Measurements from ENCODE around the gene METAP2. TPM values are rescaled to one million over a fixed set of nuclear protein-coding genes. Genes with fewer than 3 reads are reported as not detected.
"Not testable (repeated sequence)": the region's sequence is repeated elsewhere in the genome, so short reads cannot be mapped to it uniquely, and the experiment has no call there.

The METAP2 gene
- 51.4 TPM for total RNA-seq
- long read RNA-seq, transcript METAP2-202 (11 exons, 3,601 nt) = major isoform, 113 of 140 reads
- long read RNA-seq, transcript METAP2-210 (11 exons, 1,874 nt) = minor isoform, 23 of 140 reads
- long read RNA-seq, partial matches to known transcripts = 2 of 140 reads
- long read RNA-seq, other reads (novel, unspliced or antisense) = 2 of 140 reads

GRCh38 chr12:95473884-95474659 lies at the start of gene METAP2:
Gene METAP2, plus strand, starts transcription at chr12:95474152. Its CDS starts 28 bp downstream, at chr12:95474180.
- intact Hi-C loops (cut with DNase I) = loop anchor here (5.0 kb wide), 1 partner anchor 87 kb away; no protein-coding TSS in a partner anchor
- peak; percentile 99 for ATAC-seq (ENCODE audit: poor library complexity)
- peak; percentile 98 for DNase-seq

GRCh38 chr12:95424271-95424994 lies 49.5 kb upstream of the METAP2 start:
- intact Hi-C loops (cut with DNase I) = no loop called here
- DNase-seq (no peak), ATAC-seq (ENCODE audit: poor library complexity) (no peak)

GRCh38 chr12:95429172-95429510 lies 44.8 kb upstream of the METAP2 start:
- no peak for DNase-seq
- intact Hi-C loops (cut with DNase I) = no loop called here
- no peak for ATAC-seq (ENCODE audit: poor library complexity)

GRCh38 chr12:95431120-95431519 lies 42.8 kb upstream of the METAP2 start:
- no peak for ATAC-seq (ENCODE audit: poor library complexity)
- intact Hi-C loops (cut with DNase I) = no loop called here

GRCh38 chr12:95435355-95435754 lies 38.6 kb upstream of the METAP2 start:
- DNase-seq (no peak), ATAC-seq (ENCODE audit: poor library complexity) (no peak)

More at GRCh38 chr12:95431120-95431519, 42.8 kb upstream of the METAP2 start:
- DNase-seq = no peak

GRCh38 chr12:95437565-95437964 lies 36.4 kb upstream of the METAP2 start:
- intact Hi-C loops (cut with DNase I) = no loop called here
- ATAC-seq (ENCODE audit: poor library complexity) (no peak), DNase-seq (no peak)

More at GRCh38 chr12:95435355-95435754, 38.6 kb upstream of the METAP2 start:
- intact Hi-C loops (cut with DNase I) = no loop called here

- DNase-seq (no peak), ATAC-seq (ENCODE audit: poor library complexity) (no peak)
- intact Hi-C loops (cut with DNase I) = no loop called here
Observed at GRCh38 chr12:95439461-95440230, 34.3 kb upstream of the METAP2 start.

- ATAC-seq (ENCODE audit: poor library complexity) (no peak), DNase-seq (no peak)
- intact Hi-C loops (cut with DNase I) = no loop called here
Observed at GRCh38 chr12:95440401-95440800, 33.6 kb upstream of the METAP2 start.

- ATAC-seq (ENCODE audit: poor library complexity) (no peak), DNase-seq (no peak)
- intact Hi-C loops (cut with DNase I) = no loop called here
Observed at GRCh38 chr12:95443459-95443858, 30.5 kb upstream of the METAP2 start.

GRCh38 chr12:95445099-95445498 lies 28.9 kb upstream of the METAP2 start:
- intact Hi-C loops (cut with DNase I); DNase-seq; ATAC-seq (ENCODE audit: poor library complexity): not testable (repeated sequence)

- no peak for DNase-seq
- no peak for ATAC-seq (ENCODE audit: poor library complexity)
- intact Hi-C loops (cut with DNase I) = no loop called here
Observed at GRCh38 chr12:95445884-95446505, 28.0 kb upstream of the METAP2 start.

GRCh38 chr12:95446506-95446900 lies 27.4 kb upstream of the METAP2 start:
- intact Hi-C loops (cut with DNase I) = no loop called here
- ATAC-seq (ENCODE audit: poor library complexity) = peak; percentile 83

GRCh38 chr12:95449656-95450055 lies 24.3 kb upstream of the METAP2 start:
- intact Hi-C loops (cut with DNase I); DNase-seq; ATAC-seq (ENCODE audit: poor library complexity): not testable (repeated sequence)

More at GRCh38 chr12:95446506-95446900, 27.4 kb upstream of the METAP2 start:
- peak; percentile 71 for DNase-seq

GRCh38 chr12:95452501-95452900 lies 21.5 kb upstream of the METAP2 start:
- intact Hi-C loops (cut with DNase I); DNase-seq; ATAC-seq (ENCODE audit: poor library complexity): not testable (repeated sequence)

GRCh38 chr12:95453881-95454280 lies 20.1 kb upstream of the METAP2 start:
- intact Hi-C loops (cut with DNase I); DNase-seq; ATAC-seq (ENCODE audit: poor library complexity): not testable (repeated sequence)

GRCh38 chr12:95454780-95455215 lies 19.2 kb upstream of the METAP2 start:
- intact Hi-C loops (cut with DNase I); ATAC-seq (ENCODE audit: poor library complexity); DNase-seq: not testable (repeated sequence)

- DNase-seq; ATAC-seq (ENCODE audit: poor library complexity); intact Hi-C loops (cut with DNase I): not testable (repeated sequence)
Observed at GRCh38 chr12:95457605-95458004, 16.3 kb upstream of the METAP2 start.

GRCh38 chr12:95458761-95459160 lies 15.2 kb upstream of the METAP2 start:
- no peak for ATAC-seq (ENCODE audit: poor library complexity)
- DNase-seq = no peak
- intact Hi-C loops (cut with DNase I) = no loop called here
